Measurements from ENCODE around the gene DHFR.

DNA sequence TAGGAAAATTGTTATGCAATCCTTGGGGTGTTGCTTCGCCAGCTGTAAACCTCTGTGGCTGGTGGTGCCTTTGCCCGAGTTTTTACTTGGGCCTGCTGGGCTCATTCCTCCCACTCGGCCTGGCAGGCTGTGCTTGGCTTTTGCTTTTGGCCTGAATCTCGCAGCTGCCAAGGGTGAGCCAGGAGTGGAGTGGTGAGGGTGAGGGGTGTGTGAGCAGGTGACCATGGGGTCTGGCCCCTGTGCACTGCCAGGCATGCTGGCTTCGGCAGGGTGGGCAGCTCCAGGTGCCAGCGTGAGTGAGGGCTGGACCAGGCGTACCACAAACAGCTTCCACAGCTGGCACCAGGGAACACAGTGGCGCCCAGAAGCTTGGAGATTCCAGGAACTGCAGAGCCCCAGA lies 12.6 kb upstream of the DHFR start:
- TF ChIP-seq, protein P1, sequence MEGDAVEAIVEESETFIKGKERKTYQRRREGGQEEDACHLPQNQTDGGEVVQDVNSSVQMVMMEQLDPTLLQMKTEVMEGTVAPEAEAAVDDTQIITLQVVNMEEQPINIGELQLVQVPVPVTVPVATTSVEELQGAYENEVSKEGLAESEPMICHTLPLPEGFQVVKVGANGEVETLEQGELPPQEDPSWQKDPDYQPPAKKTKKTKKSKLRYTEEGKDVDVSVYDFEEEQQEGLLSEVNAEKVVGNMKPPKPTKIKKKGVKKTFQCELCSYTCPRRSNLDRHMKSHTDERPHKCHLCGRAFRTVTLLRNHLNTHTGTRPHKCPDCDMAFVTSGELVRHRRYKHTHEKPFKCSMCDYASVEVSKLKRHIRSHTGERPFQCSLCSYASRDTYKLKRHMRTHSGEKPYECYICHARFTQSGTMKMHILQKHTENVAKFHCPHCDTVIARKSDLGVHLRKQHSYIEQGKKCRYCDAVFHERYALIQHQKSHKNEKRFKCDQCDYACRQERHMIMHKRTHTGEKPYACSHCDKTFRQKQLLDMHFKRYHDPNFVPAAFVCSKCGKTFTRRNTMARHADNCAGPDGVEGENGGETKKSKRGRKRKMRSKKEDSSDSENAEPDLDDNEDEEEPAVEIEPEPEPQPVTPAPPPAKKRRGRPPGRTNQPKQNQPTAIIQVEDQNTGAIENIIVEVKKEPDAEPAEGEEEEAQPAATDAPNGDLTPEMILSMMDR (conservative IDR thresholded peaks at IDR 0.05): no peak
- TF ChIP-seq ZFX (IDR thresholded peaks at IDR 0.05): no peak
